ENCODE measurements around the gene SMURF1. TPM values are rescaled to one million over a fixed set of nuclear protein-coding genes. Genes with fewer than 3 reads are reported as not detected.
"Not testable (repeated sequence)": the region's sequence is repeated elsewhere in the genome, so short reads cannot be mapped to it uniquely, and the experiment has no call there.

Gene SMURF1
- total RNA-seq, 1 donor from 2014 or later, result 44.7 TPM

DNA sequence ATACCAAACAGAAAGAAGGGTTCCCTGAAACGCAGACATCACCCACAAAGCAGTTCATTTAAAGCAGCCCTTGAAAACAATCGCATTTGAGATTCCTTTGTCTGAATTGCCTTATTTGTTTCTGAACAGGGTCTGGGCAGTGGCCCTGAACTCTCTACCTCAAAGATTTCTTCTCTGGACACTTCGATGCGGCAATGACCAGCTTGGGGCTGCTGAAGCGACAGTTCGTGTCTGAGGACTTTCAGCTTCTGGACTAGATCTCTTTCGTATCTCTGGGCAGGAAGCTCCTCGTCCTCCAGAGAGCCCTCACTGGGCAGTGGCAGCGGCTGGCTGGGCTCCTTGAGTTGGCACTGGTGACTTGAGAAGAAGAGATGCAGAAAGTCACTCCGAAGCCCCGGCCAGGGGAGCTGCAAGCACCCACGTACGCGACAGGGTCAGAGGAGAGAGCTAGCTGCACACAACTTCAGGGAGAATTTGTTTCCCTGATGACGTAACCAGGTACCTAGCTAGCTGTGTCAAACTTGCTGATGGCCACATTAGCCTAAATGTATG is 96.3 kb downstream of the SMURF1 start:
- FAIRE-seq (no peak), DNase-seq (ENCODE audit: low read depth) (no peak)
- no peaks in the 10 kb centered on the region for H3K27me3 Mint-ChIP-seq (ENCODE audit: low read depth, unreplicated experiment)
- Histone ChIP-seq H3K36me3 (ENCODE audit: insufficient read depth, low read length) (peaks cover 48% of the 10 kb centered on the region), H2AFZ (ENCODE audit: low read depth, low read length) (no peak overlapping the region), H3K4me2 (ENCODE audit: low read length) (no peak overlapping the region), H3K4me3 (ENCODE audit: insufficient read depth, low read depth, low read length) (no peak overlapping the region), H3K27me3 (ENCODE audit: insufficient read depth, low read length) (no peaks in the 10 kb centered on the region), H3K79me2 (ENCODE audit: insufficient read depth, low read length) (peaks cover 6% of the 10 kb centered on the region), H3K27ac (ENCODE audit: low read depth, low read length) (no peak overlapping the region), H3K4me1 (ENCODE audit: insufficient read depth, low read length) (peaks cover 19% of the 10 kb centered on the region), H4K20me1 (ENCODE audit: insufficient read depth, low read length) (peaks cover 19% of the 10 kb centered on the region), H3K9me3 (ENCODE audit: insufficient read depth, low read depth, low read length) (no peaks in the 10 kb centered on the region), H3K9ac (ENCODE audit: low read length) (no peak overlapping the region)
- peaks cover 24% of the 10 kb centered on the region for H3K4me1 Mint-ChIP-seq (ENCODE audit: low read depth, unreplicated experiment)
- H3K9me3 Mint-ChIP-seq (ENCODE audit: unreplicated experiment), result no peaks in the 10 kb centered on the region
- no peak overlapping the region for H3K27ac Mint-ChIP-seq (ENCODE audit: unreplicated experiment)
- TF ChIP-seq EZH2 (IDR thresholded peaks at IDR 0.05; ENCODE audit: insufficient read depth, low read length), result no peak
- TF ChIP-seq, protein P1, sequence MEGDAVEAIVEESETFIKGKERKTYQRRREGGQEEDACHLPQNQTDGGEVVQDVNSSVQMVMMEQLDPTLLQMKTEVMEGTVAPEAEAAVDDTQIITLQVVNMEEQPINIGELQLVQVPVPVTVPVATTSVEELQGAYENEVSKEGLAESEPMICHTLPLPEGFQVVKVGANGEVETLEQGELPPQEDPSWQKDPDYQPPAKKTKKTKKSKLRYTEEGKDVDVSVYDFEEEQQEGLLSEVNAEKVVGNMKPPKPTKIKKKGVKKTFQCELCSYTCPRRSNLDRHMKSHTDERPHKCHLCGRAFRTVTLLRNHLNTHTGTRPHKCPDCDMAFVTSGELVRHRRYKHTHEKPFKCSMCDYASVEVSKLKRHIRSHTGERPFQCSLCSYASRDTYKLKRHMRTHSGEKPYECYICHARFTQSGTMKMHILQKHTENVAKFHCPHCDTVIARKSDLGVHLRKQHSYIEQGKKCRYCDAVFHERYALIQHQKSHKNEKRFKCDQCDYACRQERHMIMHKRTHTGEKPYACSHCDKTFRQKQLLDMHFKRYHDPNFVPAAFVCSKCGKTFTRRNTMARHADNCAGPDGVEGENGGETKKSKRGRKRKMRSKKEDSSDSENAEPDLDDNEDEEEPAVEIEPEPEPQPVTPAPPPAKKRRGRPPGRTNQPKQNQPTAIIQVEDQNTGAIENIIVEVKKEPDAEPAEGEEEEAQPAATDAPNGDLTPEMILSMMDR (IDR thresholded peaks at IDR 0.05; ENCODE audit: insufficient read depth, low read depth, low read length), result no peak
- no peak overlapping the region for H3K4me3 Mint-ChIP-seq (ENCODE audit: unreplicated experiment)
- peaks cover 51% of the 10 kb centered on the region for H3K36me3 Mint-ChIP-seq (ENCODE audit: low read depth, unreplicated experiment)

DNA sequence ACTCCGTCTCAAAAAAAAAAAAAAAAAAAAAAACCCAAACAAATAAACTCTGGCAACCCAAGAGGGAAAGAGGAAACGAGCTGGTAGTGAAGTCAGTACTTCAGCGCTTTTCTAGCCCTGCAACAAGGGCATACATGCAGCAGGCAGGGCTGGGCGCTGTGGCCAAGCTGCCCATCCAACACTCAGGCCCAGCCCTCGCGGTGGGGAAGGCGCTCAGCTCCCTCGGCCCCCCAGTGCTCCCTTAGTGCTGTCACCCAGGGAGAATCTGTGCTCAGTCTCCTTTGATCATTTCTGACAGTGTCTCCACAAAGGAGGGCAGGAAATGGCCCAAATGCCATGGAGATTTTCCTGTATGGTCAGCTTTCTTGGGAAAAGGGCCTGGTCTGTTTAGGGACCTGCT is 97.2 kb downstream of the SMURF1 start:
- no peaks in the 10 kb centered on the region for H3K27me3 Mint-ChIP-seq (ENCODE audit: low read depth, unreplicated experiment)
- Histone ChIP-seq H3K27ac (ENCODE audit: low read depth, low read length) (no peak overlapping the region), H3K36me3 (ENCODE audit: insufficient read depth, low read length) (peaks cover 46% of the 10 kb centered on the region), H3K4me1 (ENCODE audit: insufficient read depth, low read length) (peaks cover 21% of the 10 kb centered on the region), H3K4me3 (ENCODE audit: insufficient read depth, low read depth, low read length) (no peak overlapping the region), H3K9me3 (ENCODE audit: insufficient read depth, low read depth, low read length) (no peaks in the 10 kb centered on the region), H3K27me3 (ENCODE audit: insufficient read depth, low read length) (no peaks in the 10 kb centered on the region), H3K79me2 (ENCODE audit: insufficient read depth, low read length) (peaks cover 6% of the 10 kb centered on the region), H2AFZ (ENCODE audit: low read depth, low read length) (no peak overlapping the region), H3K9ac (ENCODE audit: low read length) (no peak overlapping the region), H4K20me1 (ENCODE audit: insufficient read depth, low read length) (peaks cover 12% of the 10 kb centered on the region), H3K4me2 (ENCODE audit: low read length) (no peak overlapping the region)
- FAIRE-seq, result no peak
- no peak overlapping the region for H3K4me3 Mint-ChIP-seq (ENCODE audit: unreplicated experiment)
- H3K4me1 Mint-ChIP-seq (ENCODE audit: low read depth, unreplicated experiment), result peaks cover 30% of the 10 kb centered on the region
- peaks cover 46% of the 10 kb centered on the region for H3K36me3 Mint-ChIP-seq (ENCODE audit: low read depth, unreplicated experiment)
- no peak overlapping the region for H3K27ac Mint-ChIP-seq (ENCODE audit: unreplicated experiment)
- no peaks in the 10 kb centered on the region for H3K9me3 Mint-ChIP-seq (ENCODE audit: unreplicated experiment)
- TF ChIP-seq, protein P1 (IDR thresholded peaks at IDR 0.05; ENCODE audit: insufficient read depth, low read depth, low read length), result no peak
- TF ChIP-seq EZH2 (IDR thresholded peaks at IDR 0.05; ENCODE audit: insufficient read depth, low read length), result no peak
- no peak for DNase-seq (ENCODE audit: low read depth)

DNA sequence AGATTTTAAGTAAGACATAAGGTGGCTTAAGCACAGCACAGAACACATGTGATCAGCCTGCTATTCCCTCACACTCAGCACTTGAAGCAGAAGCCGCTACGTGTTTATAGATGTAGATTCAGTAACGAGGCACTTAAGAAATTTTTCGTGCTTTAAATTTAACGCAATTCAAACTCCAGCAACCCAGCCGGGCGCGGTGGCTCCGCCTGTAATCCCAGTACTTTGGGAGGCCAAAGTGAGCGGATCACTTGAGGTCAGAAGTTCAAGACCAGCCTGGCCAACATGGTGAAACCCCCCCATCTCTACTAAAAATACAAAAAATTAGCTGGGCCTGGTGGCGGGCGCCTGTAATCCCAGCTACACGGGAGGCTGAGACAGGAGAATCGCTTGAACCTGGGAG is 97.6 kb downstream of the SMURF1 start:
- H3K4me3 Mint-ChIP-seq (ENCODE audit: unreplicated experiment); H2AFZ ChIP-seq (ENCODE audit: low read depth, low read length); H3K27ac ChIP-seq (ENCODE audit: low read depth, low read length); H3K9me3 Mint-ChIP-seq (ENCODE audit: unreplicated experiment); H3K9ac ChIP-seq (ENCODE audit: low read length); DNase-seq (ENCODE audit: low read depth); FAIRE-seq; H3K4me3 ChIP-seq (ENCODE audit: insufficient read depth, low read depth, low read length); H3K27me3 Mint-ChIP-seq (ENCODE audit: low read depth, unreplicated experiment); H3K79me2 ChIP-seq (ENCODE audit: insufficient read depth, low read length); H3K9me3 ChIP-seq (ENCODE audit: insufficient read depth, low read depth, low read length); H3K27ac Mint-ChIP-seq (ENCODE audit: unreplicated experiment); H3K27me3 ChIP-seq (ENCODE audit: insufficient read depth, low read length); H3K4me2 ChIP-seq (ENCODE audit: low read length): not testable (repeated sequence)
- Mint-ChIP-seq H3K36me3 (ENCODE audit: low read depth, unreplicated experiment) (peaks cover 42% of the 10 kb centered on the region), H3K4me1 (ENCODE audit: low read depth, unreplicated experiment) (peaks cover 33% of the 10 kb centered on the region)
- Histone ChIP-seq H3K4me1 (ENCODE audit: insufficient read depth, low read length) (peaks cover 17% of the 10 kb centered on the region), H3K36me3 (ENCODE audit: insufficient read depth, low read length) (peaks cover 50% of the 10 kb centered on the region), H4K20me1 (ENCODE audit: insufficient read depth, low read length) (peaks cover 12% of the 10 kb centered on the region)

DNA sequence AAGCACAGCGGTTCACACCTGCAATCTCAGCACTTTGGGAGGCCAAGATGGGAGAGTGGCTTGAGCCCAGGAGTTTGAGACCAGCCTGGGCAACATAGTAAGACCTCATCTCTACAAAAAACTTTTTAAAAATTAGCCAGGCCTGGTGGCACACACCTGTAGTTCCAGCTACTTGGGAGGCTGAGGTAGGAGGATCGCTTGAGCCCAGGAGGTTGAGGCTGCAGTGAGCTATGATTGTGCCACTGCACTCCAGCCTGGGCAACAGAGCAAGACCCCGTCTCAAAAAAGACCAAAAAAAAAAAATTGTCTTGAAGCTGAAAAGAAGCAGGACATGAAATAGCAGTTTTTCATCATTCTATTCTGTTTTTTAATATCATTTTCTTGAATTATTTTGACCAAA is 99.0 kb downstream of the SMURF1 start:
- not testable (repeated sequence) for H3K4me3 ChIP-seq (ENCODE audit: insufficient read depth, low read depth, low read length); H3K4me3 Mint-ChIP-seq (ENCODE audit: unreplicated experiment); H3K79me2 ChIP-seq (ENCODE audit: insufficient read depth, low read length); FAIRE-seq; H3K9ac ChIP-seq (ENCODE audit: low read length); DNase-seq (ENCODE audit: low read depth); H3K27me3 ChIP-seq (ENCODE audit: insufficient read depth, low read length); H3K4me2 ChIP-seq (ENCODE audit: low read length); H3K27ac ChIP-seq (ENCODE audit: low read depth, low read length); H3K27me3 Mint-ChIP-seq (ENCODE audit: low read depth, unreplicated experiment); H3K9me3 Mint-ChIP-seq (ENCODE audit: unreplicated experiment); H2AFZ ChIP-seq (ENCODE audit: low read depth, low read length); H3K27ac Mint-ChIP-seq (ENCODE audit: unreplicated experiment); H3K9me3 ChIP-seq (ENCODE audit: insufficient read depth, low read depth, low read length)
- H3K36me3 ChIP-seq (ENCODE audit: insufficient read depth, low read length), result peaks cover 50% of the 10 kb centered on the region
- H3K4me1 ChIP-seq (ENCODE audit: insufficient read depth, low read length), result peaks cover 18% of the 10 kb centered on the region
- Mint-ChIP-seq H3K4me1 (ENCODE audit: low read depth, unreplicated experiment) (peaks cover 36% of the 10 kb centered on the region), H3K36me3 (ENCODE audit: low read depth, unreplicated experiment) (peaks cover 43% of the 10 kb centered on the region)
- H4K20me1 ChIP-seq (ENCODE audit: insufficient read depth, low read length), result peaks cover 18% of the 10 kb centered on the region
